NCI-H2196 treated with DMSO at 0.1 percent for 48 hours (cell line): ENCODE data around the gene ALDH1L2.
"Not testable (repeated sequence)": the region's sequence is repeated elsewhere in the genome, so short reads cannot be mapped to it uniquely, and the experiment has no call there.

Experiments used
- DNase-seq: peaks from one replicate; lab custom pipeline; 2025; ENCODE audit not compliant: unreplicated experiment; lab: John Stamatoyannopoulos, UW

ALDH1L2 gene

DNA sequence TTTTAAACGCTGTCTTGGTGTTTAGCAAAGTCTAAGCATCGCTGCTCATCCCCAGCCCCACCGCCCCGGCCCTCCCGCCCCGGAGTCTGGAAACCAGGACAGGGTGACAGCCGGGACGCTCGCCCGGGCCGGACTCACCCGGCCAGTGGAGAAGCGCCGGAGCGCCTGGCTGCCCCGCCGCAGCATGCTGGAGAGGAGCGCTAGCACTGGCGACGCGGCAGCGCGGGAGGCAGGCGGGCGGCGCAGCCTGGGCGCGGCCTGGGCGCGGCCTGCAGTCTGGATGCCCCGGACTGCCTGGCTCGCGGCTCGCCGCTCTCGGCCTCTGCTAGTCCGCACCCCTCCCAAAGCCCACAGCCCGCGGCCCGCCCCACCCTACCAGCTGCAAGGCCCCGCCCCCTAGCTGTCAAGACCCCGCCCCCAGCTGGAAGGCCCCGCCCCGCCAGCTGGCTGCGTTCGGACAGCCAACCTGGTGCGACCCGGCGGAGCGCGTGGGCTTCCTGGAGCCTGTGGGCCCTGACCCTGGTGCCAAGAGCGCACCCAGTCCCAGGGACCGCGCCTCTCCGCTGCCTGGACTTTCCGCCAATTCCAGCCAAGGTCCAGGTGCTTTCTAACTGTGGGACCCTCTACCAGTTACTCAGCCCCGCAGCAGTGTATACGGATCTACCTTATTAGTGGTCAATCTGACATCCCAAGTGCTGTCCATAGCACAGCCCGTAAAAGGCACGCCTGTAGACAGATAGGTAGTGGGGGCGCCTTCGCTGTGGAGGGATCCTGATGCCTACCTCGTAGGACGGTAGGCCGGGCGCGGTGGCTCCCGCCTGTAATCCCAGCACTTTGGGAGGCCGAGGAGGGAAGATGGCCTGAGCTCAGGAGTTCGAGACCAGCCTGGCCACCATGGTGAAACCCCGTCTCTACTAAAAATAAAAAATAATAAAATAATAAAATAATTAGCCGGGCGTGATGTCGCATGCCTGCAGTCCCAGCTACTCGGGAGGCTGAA lies at the start of gene ALDH1L2:
Gene ALDH1L2, minus strand, starts transcription at position 208 of the 1,000 bp plus-strand sequence. Its CDS starts 22 bp downstream, at position 186.
- no peak for DNase-seq

- DNase-seq: no peak
Measured at GRCh38 chr12:105120551-105120950, 36.3 kb upstream of the ALDH1L2 start.

DNA sequence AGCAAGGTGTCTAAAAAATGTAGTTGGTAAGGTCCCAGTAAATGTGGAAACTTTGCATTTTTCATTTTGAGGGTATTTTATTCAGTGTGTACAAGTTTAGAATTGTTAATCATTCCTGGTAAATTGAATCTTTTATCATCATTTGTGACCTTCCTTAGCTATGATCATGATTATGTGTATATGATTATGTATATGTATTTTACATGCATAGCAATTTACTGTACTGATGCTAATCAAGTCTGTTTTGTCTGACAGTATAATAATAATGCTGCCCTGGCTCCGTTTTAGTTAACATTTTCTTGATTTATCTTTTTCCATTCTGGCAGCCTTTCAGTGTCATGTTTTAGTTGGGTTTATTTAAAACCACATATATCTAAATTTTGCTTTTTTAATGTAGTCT lies 32.7 kb upstream of the ALDH1L2 start:
- DNase-seq: no peak

DNA sequence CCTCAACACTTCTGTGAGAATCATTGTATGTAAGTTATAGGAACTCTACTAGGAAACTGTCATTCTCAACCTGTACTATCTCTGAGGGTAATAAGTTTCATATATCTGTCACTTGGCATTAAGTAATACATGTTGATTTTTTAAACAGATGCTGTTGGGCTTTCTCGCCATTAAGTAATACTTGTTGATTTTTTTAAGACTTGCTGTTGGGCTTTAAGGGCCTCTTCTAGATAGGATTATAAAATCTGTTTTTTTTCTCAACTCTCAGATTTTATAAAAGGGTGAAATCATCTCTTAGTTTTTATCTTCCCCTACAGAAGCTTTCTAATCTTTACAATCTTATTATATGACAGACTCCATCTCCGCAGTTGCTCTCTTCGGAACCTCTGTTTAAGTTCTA lies 28.8 kb upstream of the ALDH1L2 start:
- DNase-seq: no peak

DNA sequence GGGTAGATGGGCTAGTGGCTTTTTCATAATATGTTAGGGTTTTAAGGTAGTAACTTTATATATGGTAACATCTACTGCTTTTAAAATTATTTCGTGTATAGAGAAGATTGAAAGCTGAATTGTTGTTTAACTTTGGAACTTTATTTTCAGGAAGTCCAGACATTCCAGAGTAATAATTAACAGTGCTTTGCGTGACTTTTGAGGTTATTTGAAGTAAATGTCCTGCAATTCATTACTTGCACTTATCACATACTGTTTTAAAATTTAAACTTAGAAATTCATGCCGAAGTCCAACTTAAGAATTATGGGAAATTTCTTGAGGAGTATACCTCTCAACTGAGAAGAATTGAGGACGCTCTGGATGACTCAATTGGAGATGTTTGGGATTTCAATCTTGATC lies 26.6 kb upstream of the ALDH1L2 start:
- DNase-seq: no peak

DNA sequence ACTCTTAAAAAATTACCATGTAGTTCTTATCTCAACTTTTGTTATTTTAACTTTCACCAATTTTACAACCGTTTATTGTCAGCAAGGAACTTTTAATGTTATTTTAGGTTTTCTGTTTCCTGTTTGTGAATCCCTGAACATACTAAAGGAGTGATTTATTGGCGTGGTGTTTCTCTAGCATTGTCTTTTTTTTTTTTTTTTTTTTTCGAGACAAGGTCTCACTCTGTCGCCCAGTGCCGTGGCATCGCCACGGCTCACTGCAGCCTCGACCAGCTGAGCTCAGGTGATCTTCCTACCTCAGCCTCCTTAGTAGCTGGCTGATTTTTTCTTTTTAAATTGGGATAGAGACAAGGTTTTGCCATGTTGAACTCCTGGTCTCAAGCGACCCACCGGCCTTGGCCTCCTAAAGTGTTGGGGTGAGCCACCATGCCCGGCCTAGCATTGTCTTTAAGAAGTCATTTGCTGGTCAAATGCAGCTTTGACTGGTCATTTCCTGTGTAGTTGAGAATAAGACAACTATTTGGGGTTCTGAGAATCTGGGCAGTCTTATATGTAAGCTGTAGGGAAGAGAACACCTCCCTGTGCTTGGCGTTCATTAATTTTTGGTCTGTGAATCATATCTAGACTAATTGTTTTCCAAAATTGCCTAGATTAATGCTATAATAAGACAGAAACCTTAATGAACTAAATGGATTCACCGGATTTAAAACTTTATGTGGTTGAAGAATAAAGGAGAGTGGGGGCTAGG lies 25.4 kb upstream of the ALDH1L2 start:
- DNase-seq: no peak

GRCh38 chr12:105107494-105108371 lies 23.5 kb upstream of the ALDH1L2 start, which contains the start of gene WASHC4:
WASHC4 (plus strand) TSS chr12:105107731; CDS start chr12:105107801, 70 bp downstream.
- peak; percentile 87 for DNase-seq

DNA sequence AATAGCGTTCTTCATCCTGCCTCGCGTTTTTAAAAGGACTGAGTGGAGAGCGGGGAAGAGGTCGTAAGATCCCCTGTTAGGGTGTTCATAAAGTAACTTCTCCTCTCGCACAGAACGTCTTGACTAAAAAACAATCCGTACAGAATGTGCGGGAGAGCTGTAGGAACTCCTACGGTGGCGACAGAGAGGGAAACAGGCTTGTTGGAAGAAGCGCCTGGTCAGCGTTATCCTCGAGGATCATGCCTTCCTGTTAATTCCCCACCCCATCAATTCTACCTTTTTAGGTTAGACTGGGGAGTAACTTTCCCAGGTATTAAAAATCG lies 22.9 kb upstream of the ALDH1L2 start:
- no peak for DNase-seq

DNA sequence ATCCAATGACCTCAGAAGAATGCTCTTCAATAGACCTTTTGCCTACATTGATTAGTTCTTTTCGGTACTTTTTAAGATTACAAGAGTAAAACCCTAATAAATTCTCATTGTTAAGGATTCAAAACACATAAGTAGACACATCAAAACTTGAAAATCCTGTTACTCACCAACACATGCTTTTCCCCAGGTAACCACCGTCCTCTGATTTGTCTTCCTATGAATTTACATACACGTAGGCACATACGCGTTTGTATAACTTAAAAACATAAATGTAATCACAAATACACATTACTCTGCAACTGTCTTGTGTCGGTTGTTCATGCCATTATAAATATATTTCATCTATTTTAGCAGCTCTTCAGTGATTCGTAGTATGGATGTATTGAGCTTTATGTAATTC lies 22.4 kb upstream of the ALDH1L2 start:
- DNase-seq: no peak

DNA sequence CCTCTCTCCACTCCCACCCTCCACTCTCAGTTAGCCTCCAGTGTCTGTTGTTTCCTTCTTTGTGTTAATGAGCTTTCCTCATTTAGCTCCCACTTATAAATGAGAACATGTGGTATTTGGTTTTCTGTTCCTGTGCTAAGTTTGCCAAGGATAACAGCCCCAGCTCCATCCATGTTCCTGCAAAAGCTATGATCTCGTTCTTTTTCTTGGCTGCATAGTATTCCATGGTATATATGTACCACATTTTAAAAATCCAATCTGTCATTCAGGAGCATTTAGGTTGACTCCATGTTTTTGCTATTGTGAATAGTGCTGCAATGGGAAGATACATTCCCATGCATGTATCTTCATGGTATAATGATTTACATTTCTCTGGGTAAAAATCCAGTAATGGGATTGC lies 20.5 kb upstream of the ALDH1L2 start:
- no peak for DNase-seq

DNA sequence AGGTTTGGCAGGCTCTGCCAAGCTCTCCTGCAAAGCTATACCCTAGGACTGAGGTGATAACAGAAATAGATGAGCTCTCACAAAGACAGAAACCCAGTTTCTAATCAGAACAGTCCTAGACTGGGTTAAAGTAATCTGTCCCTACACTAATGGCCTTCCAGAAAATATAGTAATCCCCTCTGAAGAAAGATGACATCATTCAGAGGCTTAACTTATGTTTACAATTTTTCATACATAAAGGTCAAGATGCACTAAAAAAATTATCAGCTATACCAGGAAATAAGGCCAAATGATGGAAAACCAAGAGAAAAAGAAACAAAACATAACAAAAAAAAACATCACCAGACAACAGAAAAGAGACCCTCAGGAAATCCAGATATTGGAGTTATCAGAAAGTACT lies 18.4 kb upstream of the ALDH1L2 start:
- no peak for DNase-seq

- DNase-seq: no peak
Measured at GRCh38 chr12:105100998-105101397, 16.7 kb upstream of the ALDH1L2 start.

GRCh38 chr12:105100207-105100985 lies 16.1 kb upstream of the ALDH1L2 start:
- no peak for DNase-seq

GRCh38 chr12:105099356-105099755 lies 15.1 kb upstream of the ALDH1L2 start:
- DNase-seq: no peak

- DNase-seq: not testable (repeated sequence)
Measured at GRCh38 chr12:105095338-105095737, 11.1 kb upstream of the ALDH1L2 start.

- DNase-seq: no peak
Measured at GRCh38 chr12:105092336-105092735, 8.1 kb upstream of the ALDH1L2 start.

DNA sequence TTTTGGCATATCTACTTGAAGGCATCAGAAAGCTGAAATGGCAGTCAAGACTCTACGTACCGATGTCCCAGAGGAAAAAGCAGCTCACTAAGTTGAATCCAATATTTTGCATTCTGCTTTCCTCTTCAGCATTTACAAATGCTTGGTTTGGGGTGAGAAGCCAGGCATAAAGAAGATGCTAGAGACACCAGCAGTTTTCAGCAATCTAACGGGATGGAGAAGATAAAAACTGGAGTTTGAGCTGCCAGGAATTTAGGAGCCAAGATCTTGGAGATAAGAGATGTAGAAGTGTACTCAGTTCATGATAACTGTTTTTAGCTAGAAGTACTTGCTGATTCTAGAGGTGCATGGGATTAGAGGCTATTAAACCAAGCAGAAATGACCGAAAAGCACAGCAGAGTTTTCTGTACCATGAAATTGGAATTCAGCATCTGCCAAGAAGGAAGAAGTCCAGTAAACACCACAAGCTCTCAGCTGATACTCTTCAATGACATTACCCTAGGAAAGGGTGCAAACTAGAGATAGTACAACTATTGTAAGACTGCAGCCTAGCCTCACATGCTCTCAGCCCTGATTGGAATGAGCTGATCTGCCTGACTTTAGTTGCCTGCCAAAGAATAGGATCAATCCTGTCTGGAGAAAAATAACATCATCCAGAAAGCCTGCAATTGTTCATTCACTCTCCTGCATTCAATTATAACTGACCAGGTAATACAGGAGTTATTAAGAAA lies 7.4 kb upstream of the ALDH1L2 start:
- no peak for DNase-seq

DNA sequence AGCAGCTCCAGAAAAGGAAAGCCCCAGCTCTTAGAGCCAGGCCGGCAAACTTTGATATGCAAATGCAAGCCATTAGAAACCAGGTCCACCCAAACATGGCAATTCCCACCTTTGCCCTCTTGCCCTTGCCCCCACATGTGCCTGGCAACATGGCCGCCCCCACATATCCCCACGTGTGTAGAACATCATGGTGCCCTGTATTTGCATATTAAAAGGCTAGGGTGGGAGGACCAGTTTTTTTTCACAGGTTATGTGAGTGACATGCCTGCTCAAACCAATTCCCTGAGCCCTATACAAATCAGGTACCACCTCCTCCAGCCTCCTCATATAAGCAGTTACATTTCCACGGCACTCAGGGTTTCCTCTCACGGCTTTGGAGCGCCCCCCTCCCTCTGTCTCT lies 6.1 kb upstream of the ALDH1L2 start:
- no peak for DNase-seq

GRCh38 chr12:105089817-105090216 lies 5.6 kb upstream of the ALDH1L2 start:
- no peak for DNase-seq

- no peak for DNase-seq
Measured at GRCh38 chr12:105085501-105085900, 1.2 kb upstream of the ALDH1L2 start.
